Measurements from ENCODE around the gene ALG14. TPM values are rescaled to one million over a fixed set of nuclear protein-coding genes. Genes with fewer than 3 reads are reported as not detected.

ALG14 gene
- total and polyA plus RNA-seq, 2 of the 4 experiments (the other 2 are of a cell fraction) = 1.7 to 2.0 TPM

- DNase-seq (no peak), ATAC-seq (ENCODE audit: low read depth) (no peak)
- no peak overlapping the region for H3K14ac ChIP-seq (replicated peaks; ENCODE audit: low read depth, low read length)
- no peak overlapping the region for H3K4ac ChIP-seq (ENCODE audit: low read depth, low read length)
- H2BK120ac ChIP-seq (ENCODE audit: low read depth, low read length) = peak overlapping the region; percentile 45; the same call in 1 of the 2 replicates
- dilution Hi-C loops (cut with HindIII; ENCODE audit: low sequenced_read_pairs, unreplicated experiment) (no loop called here), in situ Hi-C loops (cut with MboI; ENCODE audit: low sequenced_read_pairs) (no loop called here), intact Hi-C loops (cut with micrococcal nuclease) (no loop called here)
- no peak overlapping the region for H2BK5ac ChIP-seq (ENCODE audit: low read depth, low read length, poor library complexity, severe bottlenecking)
- ChIA-PET POLR2A (ENCODE audit: unreplicated experiment) (no interaction called here), CTCF (interaction anchor here (0.6 to 1.0 kb wide), 2 partner anchors 81 to 129 kb away, joined by 3 read pairs; no protein-coding TSS in a partner anchor)
- TF ChIP-seq MAZ (IDR thresholded peaks at IDR 0.05; ENCODE audit: borderline replicate concordance, low read depth, low read length) = no peak
- H4K5ac ChIP-seq (ENCODE audit: low read depth, low read length) = no peak overlapping the region
- no peak overlapping the region for H3K23ac ChIP-seq (ENCODE audit: low read depth, low read length)
- H3K18ac ChIP-seq (ENCODE audit: low read depth, low read length) = no peak overlapping the region
- no CpG with 5 or more reads among the region's 1 CpG for WGBS, 2 experiments (ENCODE audit: extremely low coverage in 2 of 2, insufficient read length in 1 of 2)
- no peak overlapping the region for H3K56ac ChIP-seq (ENCODE audit: extremely low read depth, insufficient read depth, low read length)
- H3K4me3 ChIP-seq (ENCODE audit: insufficient read depth, low read depth, low read length) = no peak overlapping the region
- no peak overlapping the region for H3K9ac ChIP-seq (ENCODE audit: low read depth, low read length)
- no peaks in the 10 kb centered on the region for H4K20me1 ChIP-seq (ENCODE audit: insufficient read depth, low read length)
- no peak overlapping the region for H2AFZ ChIP-seq (replicated peaks; ENCODE audit: low read length, poor library complexity)
- no peak overlapping the region; a peak in 1 of 4 replicates for H4K8ac ChIP-seq (ENCODE audit: low read depth in 2 of 2, low read length in 2 of 2)
- no peaks in the 10 kb centered on the region for H3K36me3 ChIP-seq (ENCODE audit: control insufficient read depth, insufficient read depth, low read length)
- no peaks in the 10 kb centered on the region for H3K27me3 ChIP-seq (ENCODE audit: control insufficient read depth, insufficient read depth, low read length)
- no peak overlapping the region for H3K4me2 ChIP-seq (ENCODE audit: low read depth, low read length)
- no peak overlapping the region for H4K91ac ChIP-seq (ENCODE audit: insufficient read depth, low read depth, low read length)
- H3K4me1 ChIP-seq (ENCODE audit: control insufficient read depth, insufficient read depth, low read length) = peaks cover 8% of the 10 kb centered on the region
- no peaks in the 10 kb centered on the region for H3K9me3 ChIP-seq (ENCODE audit: control insufficient read depth, insufficient read depth, low read length)
- no peak overlapping the region for H2AK9ac ChIP-seq (replicated peaks; ENCODE audit: low read depth, low read length, poor library complexity)
- no TSS peak for BruUV-seq (replicated peaks)
- peak overlapping the region; percentile 60; the same call in 1 of the 2 replicates for H2AK5ac ChIP-seq (ENCODE audit: low read depth, low read length)
- peaks cover 7% of the 10 kb centered on the region for H3K9me1 ChIP-seq (ENCODE audit: insufficient read depth, low read length)
- no peak overlapping the region for H3K27ac ChIP-seq (ENCODE audit: insufficient read depth, low read length)
- H2BK15ac ChIP-seq (ENCODE audit: low read depth, low read length) = no peak overlapping the region
- H2BK20ac ChIP-seq (ENCODE audit: low read depth, low read length) = no peak overlapping the region
- H3K79me1 ChIP-seq (ENCODE audit: low read depth in 1 of 2, low read length in 2 of 2) = peaks cover 0 to 7% of the 10 kb centered on the region in 2 experiments; a peak in 1 of 4 replicates
These were observed 137.3 kb downstream of the ALG14 start for GRCh38 chr1:94935476-94935875.
